RWPE2 (cell line): ENCODE results near the gene SLC9A7.

ENCODE experiments used
- ATAC-seq: fragments of 200-7000 bp; cut with Tn5 transposase; 3 replicates; pipeline ENCODE4 v1.9.1; 2021; ENCODE audit warnings: low read depth
- DNase-seq: peaks from one replicate; pipeline ENCODE4 v3.0.0-alpha.2; 2020; ENCODE audit warnings: low spot score
- H3K27ac ChIP-seq: fragments of 450-650 bp; 2 replicates; pipeline ENCODE4 v1.5.1; 2017; ENCODE audit warnings: mild to moderate bottlenecking; ENCODE audit not compliant: poor library complexity, severe bottlenecking
- H3K27me3 ChIP-seq: fragments of 250-450 bp; sonication (Bioruptor Pico); 2 replicates; pipeline ENCODE4 v1.5.1; 2021; ENCODE audit warnings: mild to moderate bottlenecking, moderate library complexity; ENCODE audit not compliant: insufficient read depth, poor library complexity, severe bottlenecking
- H3K36me3 ChIP-seq: fragments of 250-450 bp; sonication (Bioruptor Pico); 2 replicates; pipeline ENCODE4 v1.5.1; 2020; ENCODE audit warnings: low read depth, mild to moderate bottlenecking, moderate library complexity
- H3K4me1 ChIP-seq: fragments of 250-450 bp; sonication (Bioruptor Pico); 2 replicates; pipeline ENCODE4 v1.5.1; 2021; ENCODE audit warnings: mild to moderate bottlenecking, moderate library complexity; ENCODE audit not compliant: insufficient read depth, poor library complexity, severe bottlenecking
- H3K4me3 ChIP-seq: fragments of 250-450 bp; sonication (Bioruptor Pico); 2 replicates; pipeline ENCODE4 v1.5.1; 2021; ENCODE audit warnings: mild to moderate bottlenecking, moderate library complexity; ENCODE audit not compliant: severe bottlenecking
- H3K9me3 ChIP-seq: fragments of 250-450 bp; sonication (Bioruptor Pico); 2 replicates; pipeline ENCODE4 v1.5.1; 2021; ENCODE audit warnings: mild to moderate bottlenecking, moderate library complexity; ENCODE audit not compliant: severe bottlenecking
- CTCF ChIP-seq: fragments of 450-650 bp; IDR thresholded peaks from one replicate; pipeline ENCODE4 v1.5.1; 2017; ENCODE audit warnings: mild to moderate bottlenecking, moderate library complexity; ENCODE audit not compliant: poor library complexity, severe bottlenecking

The SLC9A7 gene

GRCh38 chrX:46602468-46603102 is 156.3 kb downstream of the SLC9A7 start:
- Histone ChIP-seq H3K27me3 (no peaks in the 10 kb centered on the region), H3K4me3 (no peak overlapping the region), H3K36me3 (no peaks in the 10 kb centered on the region), H3K4me1 (no peaks in the 10 kb centered on the region), H3K9me3 (no peaks in the 10 kb centered on the region), H3K27ac (no peak overlapping the region)
- ATAC-seq (no peak), DNase-seq (no peak)
- TF ChIP-seq CTCF: no peak

GRCh38 chrX:46601283-46601682 is 157.6 kb downstream of the SLC9A7 start:
- no peaks in the 10 kb centered on the region for H3K36me3 ChIP-seq
- ATAC-seq: no peak
- H3K27me3 ChIP-seq: no peaks in the 10 kb centered on the region
- no peaks in the 10 kb centered on the region for H3K4me1 ChIP-seq
- TF ChIP-seq CTCF: no peak
- H3K9me3 ChIP-seq: no peaks in the 10 kb centered on the region
- H3K4me3 ChIP-seq: no peak overlapping the region
- no peak overlapping the region for H3K27ac ChIP-seq
- no peak for DNase-seq

GRCh38 chrX:46599051-46599560 is 159.8 kb downstream of the SLC9A7 start:
- DNase-seq (no peak), ATAC-seq (no peak)
- Histone ChIP-seq H3K27me3 (no peaks in the 10 kb centered on the region), H3K4me1 (no peaks in the 10 kb centered on the region), H3K9me3 (no peaks in the 10 kb centered on the region), H3K36me3 (no peaks in the 10 kb centered on the region), H3K4me3 (no peak overlapping the region), H3K27ac (no peak overlapping the region)
- no peak for TF ChIP-seq CTCF

- no peak for TF ChIP-seq CTCF
- DNase-seq: no peak
- Histone ChIP-seq H3K4me3 (no peak overlapping the region), H3K36me3 (no peaks in the 10 kb centered on the region), H3K9me3 (no peaks in the 10 kb centered on the region), H3K4me1 (no peaks in the 10 kb centered on the region), H3K27ac (no peak overlapping the region), H3K27me3 (no peaks in the 10 kb centered on the region)
- ATAC-seq: no peak
Measured at GRCh38 chrX:46597771-46598170, 161.1 kb downstream of the SLC9A7 start.

- Histone ChIP-seq H3K9me3 (no peaks in the 10 kb centered on the region), H3K4me3 (no peak overlapping the region), H3K36me3 (no peaks in the 10 kb centered on the region), H3K27me3 (no peaks in the 10 kb centered on the region), H3K27ac (no peak overlapping the region), H3K4me1 (no peaks in the 10 kb centered on the region)
- ATAC-seq: no peak
- no peak for TF ChIP-seq CTCF
- no peak for DNase-seq
Measured at GRCh38 chrX:46597208-46597607, 161.7 kb downstream of the SLC9A7 start.
